ENCODE data around the gene ARSG. TPM values are rescaled to one million over a fixed set of nuclear protein-coding genes. Genes with fewer than 3 reads are reported as not detected.

The ARSG gene
- total and polyA plus RNA-seq, 9 of the 15 experiments (the other 6 are each of a cell fraction or from before 2014, with no cell fraction given): 1.0 to 5.6 (median 1.8) TPM

GRCh38 chr17:68437979-68438822 is 146.9 kb downstream of the ARSG start (continued):
- TF ChIP-seq ILF3 (IDR thresholded peaks at IDR 0.05; ENCODE audit: borderline replicate concordance): no peak
- TF ChIP-seq CBX8 (IDR thresholded peaks at IDR 0.05; ENCODE audit: borderline replicate concordance, extremely low read depth, low read depth, low read length, poor library complexity, severe bottlenecking): no peak
- TF ChIP-seq TAF15 (IDR thresholded peaks at IDR 0.05; ENCODE audit: low read depth, low read length): no peak
- TF ChIP-seq PCBP2 (IDR thresholded peaks at IDR 0.05; ENCODE audit: low read depth, low read length, poor library complexity, severe bottlenecking): no peak
- TF ChIP-seq SRSF1 (IDR thresholded peaks at IDR 0.05; ENCODE audit: low read depth, low read length): no peak
- no peak for TF ChIP-seq SMAD1 (IDR thresholded peaks at IDR 0.05; ENCODE audit: low read depth, low read length, partially characterized antibody)
- TF ChIP-seq ESRRA (IDR thresholded peaks at IDR 0.05; ENCODE audit: borderline replicate concordance, low read depth): peak; percentile 67; the same call in 1 of the 2 replicates
- no peak for TF ChIP-seq ZFP30 (CRISPR knock-in tag; IDR thresholded peaks at IDR 0.05; ENCODE audit: borderline replicate concordance)
- TF ChIP-seq CREM (IDR thresholded peaks at IDR 0.05; ENCODE audit: low read depth): peak; percentile 65
- no peak for TF ChIP-seq ZNF398 (CRISPR knock-in tag; IDR thresholded peaks at IDR 0.05)
- TF ChIP-seq ETS2 (tag; IDR thresholded peaks at IDR 0.05; ENCODE audit: borderline replicate concordance, poor library complexity, severe bottlenecking): no peak
- no peak for TF ChIP-seq ZNF655 (CRISPR knock-in tag; IDR thresholded peaks at IDR 0.05)
- TF ChIP-seq, protein P1, sequence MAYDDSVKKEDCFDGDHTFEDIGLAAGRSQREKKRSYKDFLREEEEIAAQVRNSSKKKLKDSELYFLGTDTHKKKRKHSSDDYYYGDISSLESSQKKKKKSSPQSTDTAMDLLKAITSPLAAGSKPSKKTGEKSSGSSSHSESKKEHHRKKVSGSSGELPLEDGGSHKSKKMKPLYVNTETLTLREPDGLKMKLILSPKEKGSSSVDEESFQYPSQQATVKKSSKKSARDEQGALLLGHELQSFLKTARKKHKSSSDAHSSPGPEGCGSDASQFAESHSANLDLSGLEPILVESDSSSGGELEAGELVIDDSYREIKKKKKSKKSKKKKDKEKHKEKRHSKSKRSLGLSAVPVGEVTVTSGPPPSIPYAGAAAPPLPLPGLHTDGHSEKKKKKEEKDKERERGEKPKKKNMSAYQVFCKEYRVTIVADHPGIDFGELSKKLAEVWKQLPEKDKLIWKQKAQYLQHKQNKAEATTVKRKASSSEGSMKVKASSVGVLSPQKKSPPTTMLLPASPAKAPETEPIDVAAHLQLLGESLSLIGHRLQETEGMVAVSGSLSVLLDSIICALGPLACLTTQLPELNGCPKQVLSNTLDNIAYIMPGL (CRISPR knock-in tag; IDR thresholded peaks at IDR 0.05): no peak
- no peak for TF ChIP-seq ZNF165 (CRISPR knock-in tag; IDR thresholded peaks at IDR 0.05; ENCODE audit: borderline replicate concordance)
- no peak for TF ChIP-seq GTF2E2 (tag; IDR thresholded peaks at IDR 0.05)
- TF ChIP-seq, protein P2, sequence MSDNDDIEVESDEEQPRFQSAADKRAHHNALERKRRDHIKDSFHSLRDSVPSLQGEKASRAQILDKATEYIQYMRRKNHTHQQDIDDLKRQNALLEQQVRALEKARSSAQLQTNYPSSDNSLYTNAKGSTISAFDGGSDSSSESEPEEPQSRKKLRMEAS (CRISPR knock-in tag; IDR thresholded peaks at IDR 0.05): no peak
- no peak for TF ChIP-seq MAFF (IDR thresholded peaks at IDR 0.05; ENCODE audit: low read length)
- no peak for TF ChIP-seq CBX1 (IDR thresholded peaks at IDR 0.05; ENCODE audit: low read depth)
- TF ChIP-seq, protein P3, sequence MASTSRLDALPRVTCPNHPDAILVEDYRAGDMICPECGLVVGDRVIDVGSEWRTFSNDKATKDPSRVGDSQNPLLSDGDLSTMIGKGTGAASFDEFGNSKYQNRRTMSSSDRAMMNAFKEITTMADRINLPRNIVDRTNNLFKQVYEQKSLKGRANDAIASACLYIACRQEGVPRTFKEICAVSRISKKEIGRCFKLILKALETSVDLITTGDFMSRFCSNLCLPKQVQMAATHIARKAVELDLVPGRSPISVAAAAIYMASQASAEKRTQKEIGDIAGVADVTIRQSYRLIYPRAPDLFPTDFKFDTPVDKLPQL (IDR thresholded peaks at IDR 0.05; ENCODE audit: extremely low read depth, insufficient read length): no peak
- TF ChIP-seq MTF1 (CRISPR knock-in tag; IDR thresholded peaks at IDR 0.05; ENCODE audit: borderline replicate concordance): no peak
